Stimulated activated naive B cell treated with anti-CD40 and anti-IgM and Interleukin-4, amounts not matched to agents 10 μg/mL and 1 μg/mL and 100 μg/mL, for 72 hours (primary cell): ENCODE measurements around the gene ENOX1.
A peak's percentile ranks its signal among the peaks of the same experiment; 100 is the strongest.

ENCODE experiments used
- ATAC-seq, 2 donors: fragments of 150-1000 bp; cut with Tn5 transposase; replicated peaks; 2 replicates each; pipeline ENCODE4 v1.10.0; 2021; ENCODE audit warnings: moderate library complexity in 1 of 2
- DNase-seq: peaks from one replicate; pipeline ENCODE4 v3.0.0; 2021
- H3K27ac Mint-ChIP-seq: one replicate; pipeline ENCODE4 v1.8.0; 2022; ENCODE audit warnings: mild to moderate bottlenecking, mixed read lengths
- H3K27me3 Mint-ChIP-seq, 2 donors: one replicate each; pipeline ENCODE4 v1.8.0; 2022; ENCODE audit warnings: mixed read lengths in 2 of 2
- H3K36me3 Mint-ChIP-seq, 2 donors: one replicate each; pipeline ENCODE4 v1.8.0; 2022; ENCODE audit warnings: mixed read lengths in 2 of 2, mild to moderate bottlenecking in 1 of 2
- H3K4me1 Mint-ChIP-seq, 2 donors: one replicate each; pipeline ENCODE4 v1.8.0; 2022; ENCODE audit warnings: mixed read lengths in 2 of 2, mild to moderate bottlenecking in 1 of 2
- H3K4me3 Mint-ChIP-seq, 2 donors: one replicate each; pipeline ENCODE4 v1.8.0; 2022; ENCODE audit warnings: mild to moderate bottlenecking in 2 of 2, mixed read lengths in 2 of 2, moderate library complexity in 1 of 2
- H3K9me3 Mint-ChIP-seq, 2 donors: one replicate each; pipeline ENCODE4 v1.8.0; 2022; ENCODE audit warnings: mixed read lengths in 2 of 2, mild to moderate bottlenecking in 1 of 2

Gene ENOX1

DNA sequence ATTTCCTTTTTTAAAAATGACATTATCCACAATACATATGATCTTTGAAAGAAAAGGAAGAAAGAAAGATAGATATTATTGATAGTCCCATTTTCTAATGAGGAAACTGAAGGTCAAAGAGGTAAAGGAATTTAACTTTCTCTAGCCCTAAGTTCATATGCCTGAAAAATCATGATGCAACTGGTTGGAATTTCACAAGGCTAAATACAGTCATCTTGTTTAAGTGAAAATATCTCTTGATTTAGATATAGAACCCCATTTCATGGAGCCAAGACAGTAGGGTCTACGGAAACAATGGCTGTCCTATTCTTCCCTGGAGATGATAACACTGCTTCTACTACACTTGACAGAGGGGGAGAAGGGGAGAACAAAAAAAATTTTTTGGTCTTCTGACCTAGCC, 397.2 kb downstream of the ENOX1 start:
- ATAC-seq (no peak), DNase-seq (no peak)
- Mint-ChIP-seq H3K27me3 (peaks cover 0 to 3% of the 10 kb centered on the region in 2 donors), H3K4me1 (no peaks in the 10 kb centered on the region), H3K4me3 (no peak overlapping the region), H3K9me3 (no peaks in the 10 kb centered on the region), H3K36me3 (no peaks in the 10 kb centered on the region), H3K27ac (no peak overlapping the region)

DNA sequence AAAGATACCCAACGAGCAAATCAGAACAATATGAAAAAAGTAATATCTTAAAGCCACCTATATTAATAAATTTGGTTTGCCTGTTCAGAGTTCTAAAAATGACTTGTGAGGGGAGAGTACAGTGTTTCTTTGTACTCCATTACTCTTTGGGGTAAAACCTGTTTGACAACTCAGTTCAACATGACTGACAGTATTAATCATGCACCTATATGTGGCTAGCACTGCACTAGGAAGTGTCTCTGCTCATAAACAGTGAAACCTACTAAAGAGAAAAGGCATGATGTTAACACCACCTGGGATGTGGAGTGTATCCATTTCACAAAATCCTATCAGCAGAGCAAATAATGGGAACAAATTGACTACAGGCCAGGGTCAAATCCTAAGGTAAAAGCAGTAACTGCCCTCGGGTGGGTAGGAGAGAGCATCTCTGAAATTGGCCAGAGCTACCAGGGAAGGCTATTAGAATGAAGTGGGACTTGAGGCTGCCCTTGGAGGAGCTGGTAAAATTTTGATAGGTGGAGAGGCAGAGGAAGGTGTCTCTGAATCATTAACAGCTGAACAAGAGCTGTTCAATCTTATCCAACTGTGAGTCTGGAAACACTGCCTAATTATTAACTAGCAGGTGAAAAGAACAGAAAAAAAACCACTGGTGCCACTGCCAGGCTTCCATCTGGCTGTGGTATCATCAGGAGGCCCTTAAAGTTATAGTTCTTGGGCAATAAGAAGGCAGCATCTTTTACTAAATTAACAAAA, 398.3 kb downstream of the ENOX1 start:
- Mint-ChIP-seq H3K4me1 (no peaks in the 10 kb centered on the region), H3K9me3 (no peaks in the 10 kb centered on the region), H3K27ac (no peak overlapping the region), H3K4me3 (no peak overlapping the region), H3K36me3 (no peaks in the 10 kb centered on the region), H3K27me3 (peaks cover 0 to 3% of the 10 kb centered on the region in 2 donors)
- no peak for ATAC-seq
- DNase-seq, result no peak

DNA sequence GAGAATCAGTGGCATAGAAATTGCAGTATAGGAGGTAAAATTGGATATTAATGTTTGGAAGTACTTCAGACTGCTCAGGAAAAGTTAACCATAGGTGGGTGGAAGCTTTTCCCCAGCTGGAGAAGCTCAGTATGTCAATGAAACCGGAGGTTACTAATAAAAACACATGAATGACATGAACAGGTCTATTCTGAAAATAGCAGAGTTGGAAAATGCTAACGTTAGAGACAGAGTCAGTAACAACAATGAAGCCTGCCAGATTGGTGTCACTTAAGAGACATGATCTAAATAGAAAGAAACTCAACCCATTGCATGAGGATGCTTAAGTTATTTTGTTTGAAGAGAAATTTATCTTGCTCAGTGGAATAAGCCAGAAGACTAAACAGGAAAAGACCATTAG, 398.9 kb downstream of the ENOX1 start:
- Mint-ChIP-seq H3K36me3 (no peaks in the 10 kb centered on the region), H3K27me3 (peaks cover 0 to 3% of the 10 kb centered on the region in 2 donors), H3K9me3 (no peaks in the 10 kb centered on the region), H3K4me1 (no peaks in the 10 kb centered on the region), H3K4me3 (no peak overlapping the region), H3K27ac (no peak overlapping the region)
- no peak for ATAC-seq
- no peak for DNase-seq

DNA sequence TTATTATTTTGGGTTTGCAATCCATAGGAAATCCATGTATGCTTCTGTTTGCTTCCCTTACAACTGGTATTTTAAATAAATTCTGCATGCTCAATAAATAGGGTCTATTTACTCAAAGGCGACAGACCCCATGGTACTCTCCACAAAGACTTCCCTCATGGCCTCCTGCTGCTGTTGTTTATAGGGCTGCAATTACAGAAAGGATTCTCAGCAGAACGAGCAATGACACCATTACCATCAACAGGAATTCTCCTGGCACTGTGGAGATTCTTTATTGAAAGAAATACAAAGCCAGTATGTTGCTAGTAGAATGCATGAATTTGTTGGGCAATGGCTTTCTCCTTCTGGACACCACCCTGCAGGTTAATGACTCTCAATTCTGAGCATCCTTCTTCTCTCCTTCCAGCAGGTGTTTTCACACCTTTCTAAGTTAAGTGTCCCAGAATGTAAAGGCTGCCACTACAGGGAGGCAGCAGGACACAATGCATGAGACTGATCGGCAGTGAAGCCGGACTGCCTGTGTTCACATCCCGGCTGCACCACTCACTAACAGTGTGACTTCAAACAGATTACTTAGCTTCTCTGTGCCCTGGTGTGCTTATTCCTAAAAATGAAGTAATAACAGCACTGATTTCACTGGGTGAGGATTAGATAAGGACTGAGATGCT, 403.1 kb downstream of the ENOX1 start:
- H3K9me3 Mint-ChIP-seq, result peaks cover 10 to 12% of the 10 kb centered on the region in 2 donors
- no peak overlapping the region for H3K4me3 Mint-ChIP-seq
- H3K36me3 Mint-ChIP-seq, result peaks cover 0 to 3% of the 10 kb centered on the region in 2 donors

DNA sequence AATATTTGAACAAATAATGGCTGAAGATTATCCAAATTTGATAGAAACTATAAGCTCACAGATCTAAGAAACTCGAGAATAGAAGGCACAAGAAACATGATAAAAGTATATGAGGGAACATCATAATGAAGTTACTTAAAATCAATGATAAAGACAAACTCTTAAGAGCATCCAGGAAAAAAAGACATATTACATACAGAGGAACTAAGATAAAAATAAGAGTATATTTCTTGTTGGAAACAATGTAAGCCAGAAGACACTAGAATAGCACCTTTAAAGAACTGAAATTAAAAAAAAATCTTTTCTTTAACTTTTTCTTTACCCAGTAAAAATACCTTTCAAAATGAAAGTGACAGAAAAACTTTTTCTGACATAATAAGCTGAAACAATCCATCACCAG, 407.0 kb downstream of the ENOX1 start:
- no peak for DNase-seq

More for the DNA sequence above, 403.1 kb downstream of the ENOX1 start:
- Mint-ChIP-seq H3K27me3 (peaks cover 0 to 6% of the 10 kb centered on the region in 2 donors), H3K4me1 (no peaks in the 10 kb centered on the region), H3K27ac (no peak overlapping the region)
- ATAC-seq, result no peak
- DNase-seq, result no peak

DNA sequence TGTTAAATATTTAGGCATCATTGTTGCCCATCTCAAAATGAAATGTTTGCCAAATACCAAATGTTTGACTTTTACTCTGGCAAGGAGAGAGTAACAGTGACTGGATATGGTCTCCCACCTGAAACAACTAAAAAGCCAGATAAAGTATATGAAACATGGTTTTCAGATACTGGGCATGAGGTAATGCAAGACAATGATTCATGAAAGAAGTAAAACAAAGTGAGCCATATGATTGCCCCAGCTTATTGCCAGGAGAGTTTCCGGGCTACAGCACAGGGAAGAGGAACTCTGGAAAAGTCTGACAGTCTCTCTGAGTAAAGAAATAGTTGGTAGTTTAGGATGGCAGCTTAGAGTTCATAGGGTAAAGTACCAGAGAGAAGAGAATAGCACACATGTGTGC, 408.8 kb downstream of the ENOX1 start:
- Mint-ChIP-seq H3K4me3 (no peak overlapping the region), H3K36me3 (peaks cover 0 to 3% of the 10 kb centered on the region in 2 donors), H3K4me1 (no peaks in the 10 kb centered on the region), H3K9me3 (peaks cover 10 to 12% of the 10 kb centered on the region in 2 donors), H3K27me3 (peaks cover 0 to 3% of the 10 kb centered on the region in 2 donors), H3K27ac (no peak overlapping the region)
- DNase-seq (no peak), ATAC-seq (no peak)

More for the DNA sequence above, 407.0 kb downstream of the ENOX1 start:
- peaks cover 10 to 12% of the 10 kb centered on the region in 2 donors for H3K9me3 Mint-ChIP-seq
- H3K4me1 Mint-ChIP-seq, result no peaks in the 10 kb centered on the region
- H3K27me3 Mint-ChIP-seq, result peaks cover 0 to 3% of the 10 kb centered on the region in 2 donors
- H3K36me3 Mint-ChIP-seq, result peaks cover 0 to 3% of the 10 kb centered on the region in 2 donors
- no peak for ATAC-seq
- no peak overlapping the region for H3K4me3 Mint-ChIP-seq
- H3K27ac Mint-ChIP-seq, result no peak overlapping the region

DNA sequence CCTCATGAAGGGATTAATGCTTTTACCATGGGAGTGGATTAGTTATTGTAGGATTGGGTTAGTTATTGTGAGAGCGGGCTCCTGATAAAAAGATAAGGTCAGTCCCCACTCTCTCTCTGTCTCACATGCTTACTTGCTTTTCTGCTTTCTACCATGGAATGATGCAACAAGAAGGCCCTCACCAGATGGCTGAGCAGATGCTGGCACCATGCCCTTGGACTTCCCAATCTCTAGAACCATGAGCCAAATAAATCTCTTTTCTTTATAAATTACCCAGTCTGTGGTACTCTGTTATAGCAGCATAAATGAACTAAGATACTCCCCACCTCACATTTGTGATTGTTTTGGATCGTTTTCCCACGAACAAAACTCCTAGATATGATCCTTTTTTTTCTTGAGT, 409.6 kb downstream of the ENOX1 start:
- Mint-ChIP-seq H3K36me3 (peaks cover 0 to 3% of the 10 kb centered on the region in 2 donors), H3K9me3 (peaks cover 10 to 12% of the 10 kb centered on the region in 2 donors), H3K27me3 (peaks cover 0 to under 1% of the 10 kb centered on the region in 2 donors), H3K4me3 (no peak overlapping the region), H3K27ac (no peak overlapping the region), H3K4me1 (no peaks in the 10 kb centered on the region)
- DNase-seq (no peak), ATAC-seq (no peak)

DNA sequence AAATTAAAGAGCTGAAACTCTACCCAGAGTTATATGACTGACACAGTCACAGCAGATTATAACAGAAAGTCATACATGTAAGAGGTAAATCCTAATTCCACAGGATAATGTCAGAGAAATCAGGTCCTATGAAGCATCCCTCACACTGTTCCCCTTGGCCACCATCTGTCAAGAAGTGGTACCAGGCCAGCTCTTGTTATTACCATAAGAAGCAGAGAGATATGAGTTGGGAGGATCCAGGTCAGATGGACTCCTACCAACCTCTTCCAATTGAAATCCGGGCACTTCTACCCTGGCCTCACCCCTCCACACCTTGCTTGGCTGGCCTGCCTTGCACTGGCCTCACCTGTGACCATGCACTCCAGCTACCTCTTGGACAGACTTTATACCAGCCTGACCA, 410.2 kb downstream of the ENOX1 start:
- peaks cover 0 to 3% of the 10 kb centered on the region in 2 donors for H3K36me3 Mint-ChIP-seq
- ATAC-seq (no peak), DNase-seq (no peak)
- H3K9me3 Mint-ChIP-seq, result peaks cover 10 to 12% of the 10 kb centered on the region in 2 donors
- H3K4me1 Mint-ChIP-seq, result no peaks in the 10 kb centered on the region
- H3K27ac Mint-ChIP-seq, result no peak overlapping the region
- no peaks in the 10 kb centered on the region for H3K27me3 Mint-ChIP-seq
- no peak overlapping the region for H3K4me3 Mint-ChIP-seq

DNA sequence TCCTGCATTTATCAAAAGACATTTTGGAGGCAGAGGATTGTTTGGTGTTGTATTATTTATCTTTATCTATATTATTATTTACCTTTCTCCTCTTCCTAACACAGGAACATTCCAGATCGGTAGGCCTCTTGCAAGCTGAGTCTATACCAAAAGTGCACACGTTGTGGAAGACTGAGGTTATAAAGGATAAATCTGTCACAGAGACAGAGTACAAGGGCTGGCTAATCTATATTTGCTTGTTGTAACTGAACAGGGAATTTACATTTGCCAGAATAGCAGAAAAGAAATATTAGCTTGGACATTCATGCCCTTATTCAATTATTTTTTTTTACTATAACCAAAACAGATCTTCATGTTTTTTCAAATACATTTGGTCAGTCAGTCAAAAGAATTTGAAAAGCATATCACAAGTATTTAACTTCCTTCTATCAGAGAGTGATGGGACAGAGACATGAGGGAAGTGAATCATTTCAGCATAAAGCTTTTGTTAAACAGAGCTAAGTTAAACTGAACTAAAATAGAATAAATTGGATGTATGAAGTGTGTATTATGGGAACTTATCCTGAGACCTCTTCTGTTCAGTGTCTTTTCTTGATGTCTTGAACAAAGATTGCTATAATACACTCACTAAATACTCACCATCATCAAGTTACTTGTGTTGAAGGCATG, 410.8 kb downstream of the ENOX1 start:
- Mint-ChIP-seq H3K9me3 (peaks cover 10 to 12% of the 10 kb centered on the region in 2 donors), H3K27me3 (no peaks in the 10 kb centered on the region), H3K4me3 (no peak overlapping the region), H3K4me1 (no peaks in the 10 kb centered on the region), H3K36me3 (peaks cover 0 to 3% of the 10 kb centered on the region in 2 donors), H3K27ac (no peak overlapping the region)
- DNase-seq (no peak), ATAC-seq (no peak)

DNA sequence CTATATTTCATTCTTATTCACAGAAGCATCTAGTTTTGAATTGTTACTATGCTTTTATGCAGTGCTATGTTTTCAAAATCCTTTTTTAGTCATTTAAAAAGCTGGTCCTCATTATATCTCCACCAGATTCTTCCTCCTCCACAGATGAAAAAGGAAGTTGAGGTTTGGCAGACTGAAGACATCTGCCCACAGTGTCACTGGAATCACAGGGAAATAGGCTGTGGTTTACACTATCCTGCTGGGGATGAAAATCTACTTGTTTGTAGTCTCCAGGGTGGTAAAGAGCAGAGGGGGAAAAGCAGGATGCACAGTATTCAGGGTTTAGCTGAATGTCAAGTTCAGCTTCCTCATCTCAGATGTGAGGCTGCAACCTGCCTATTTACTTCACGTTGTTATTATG, 412.2 kb downstream of the ENOX1 start:
- no peak overlapping the region for H3K4me3 Mint-ChIP-seq
- peaks cover 0 to 2% of the 10 kb centered on the region in 2 donors for H3K36me3 Mint-ChIP-seq
- no peaks in the 10 kb centered on the region for H3K27me3 Mint-ChIP-seq
- ATAC-seq (no peak), DNase-seq (no peak)
- H3K9me3 Mint-ChIP-seq, result peaks cover 8 to 10% of the 10 kb centered on the region in 2 donors
- H3K4me1 Mint-ChIP-seq, result peaks cover 3% of the 10 kb centered on the region in 2 donors
- no peak overlapping the region for H3K27ac Mint-ChIP-seq

DNA sequence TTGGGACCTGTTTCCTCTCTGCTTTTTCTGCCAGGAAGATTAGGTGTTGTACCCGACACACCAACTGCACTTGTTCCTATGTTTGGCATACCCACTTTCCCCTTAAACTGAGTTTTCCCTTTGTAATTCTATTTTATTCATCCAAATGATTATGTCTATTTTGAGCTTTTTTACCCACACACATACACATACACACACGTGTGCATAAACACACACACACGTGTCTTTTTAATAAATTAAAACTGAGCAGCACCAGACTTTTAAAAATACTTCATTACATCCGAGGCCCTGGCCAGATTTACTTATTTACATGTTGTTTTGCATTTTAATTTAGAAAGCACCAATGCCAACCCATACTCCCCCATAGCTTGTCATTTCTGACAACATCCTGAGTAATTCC, 413.4 kb downstream of the ENOX1 start:
- no peak for ATAC-seq
- H3K4me1 Mint-ChIP-seq, result peaks cover 6 to 11% of the 10 kb centered on the region in 2 donors
- no peaks in the 10 kb centered on the region for H3K9me3 Mint-ChIP-seq
- no peaks in the 10 kb centered on the region for H3K27me3 Mint-ChIP-seq
- no peak overlapping the region for H3K27ac Mint-ChIP-seq
- no peaks in the 10 kb centered on the region for H3K36me3 Mint-ChIP-seq
- no peak for DNase-seq
- no peak overlapping the region for H3K4me3 Mint-ChIP-seq

DNA sequence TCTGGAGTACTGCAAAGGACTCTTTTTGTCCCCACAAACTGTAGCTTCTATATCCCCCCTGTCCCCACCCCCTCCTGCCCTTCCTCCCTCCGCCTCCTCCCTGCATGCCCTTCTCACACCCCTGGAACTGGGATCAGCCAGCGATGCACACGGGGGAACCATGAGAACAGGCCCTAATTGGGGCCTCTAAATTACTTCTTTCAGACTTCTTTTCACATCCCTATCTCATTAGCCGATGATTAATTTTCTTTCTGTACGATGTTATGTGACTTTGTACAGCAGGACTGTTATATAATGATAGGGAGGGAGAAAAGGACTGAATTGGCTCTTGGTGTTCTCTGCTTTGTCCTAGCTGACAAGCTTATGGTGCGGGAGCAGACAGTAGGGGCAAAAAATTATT, 415.9 kb downstream of the ENOX1 start:
- no peaks in the 10 kb centered on the region for H3K9me3 Mint-ChIP-seq
- no peak for DNase-seq
- no peak overlapping the region for H3K27ac Mint-ChIP-seq
- H3K27me3 Mint-ChIP-seq, result no peaks in the 10 kb centered on the region
- no peaks in the 10 kb centered on the region for H3K36me3 Mint-ChIP-seq
- no peak for ATAC-seq
- H3K4me1 Mint-ChIP-seq, result peaks cover 9 to 15% of the 10 kb centered on the region in 2 donors
- H3K4me3 Mint-ChIP-seq, result no peak overlapping the region

DNA sequence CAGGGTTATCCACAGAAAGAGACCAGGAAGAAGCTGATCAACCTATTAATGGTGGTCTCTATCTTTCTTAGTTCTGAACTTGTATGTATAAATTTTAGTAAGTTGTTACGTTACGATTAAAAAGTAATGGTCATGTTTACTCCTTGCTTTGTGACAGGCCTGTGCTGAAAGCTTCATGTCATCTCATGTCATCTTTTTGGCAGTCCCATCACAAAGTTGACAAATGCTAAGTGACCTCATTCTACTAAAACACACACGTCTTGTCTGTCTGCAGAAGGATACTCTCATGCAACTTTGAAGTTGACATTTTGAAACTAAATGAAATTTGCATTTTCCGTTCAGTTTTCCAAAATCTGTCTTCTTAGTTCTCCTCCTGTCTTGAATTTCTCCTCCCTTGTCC, 417.5 kb downstream of the ENOX1 start:
- H3K27ac Mint-ChIP-seq, result no peak overlapping the region
- no peaks in the 10 kb centered on the region for H3K9me3 Mint-ChIP-seq
- H3K4me1 Mint-ChIP-seq, result peaks cover 9 to 15% of the 10 kb centered on the region in 2 donors
- DNase-seq, result no peak
- H3K36me3 Mint-ChIP-seq, result no peaks in the 10 kb centered on the region
- no peak overlapping the region for H3K4me3 Mint-ChIP-seq
- ATAC-seq, result no peak
- no peaks in the 10 kb centered on the region for H3K27me3 Mint-ChIP-seq

DNA sequence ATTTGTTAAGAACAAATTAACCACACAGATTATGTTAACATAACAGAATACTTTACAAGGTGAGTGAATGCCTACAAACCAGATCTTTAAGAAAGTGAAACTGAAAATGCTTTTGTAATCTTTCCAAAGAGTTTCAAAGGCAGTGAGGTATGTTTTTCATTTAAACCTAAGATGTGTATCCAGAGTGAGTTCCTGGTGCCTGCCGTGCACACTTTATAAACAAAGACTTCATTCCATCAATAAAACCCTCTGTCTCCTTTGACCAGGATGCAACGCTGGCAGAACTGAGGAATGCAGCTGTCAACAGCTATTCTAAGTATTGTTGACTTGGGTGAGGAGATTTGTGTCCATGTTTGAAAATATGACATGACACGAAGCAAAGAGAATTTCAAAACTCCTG, 418.8 kb downstream of the ENOX1 start:
- H3K27ac Mint-ChIP-seq, result no peak overlapping the region
- H3K36me3 Mint-ChIP-seq, result no peaks in the 10 kb centered on the region
- H3K4me3 Mint-ChIP-seq, result peak overlapping the region in 1 of 2 donors; percentile 33
- H3K4me1 Mint-ChIP-seq, result peaks cover 9 to 15% of the 10 kb centered on the region in 2 donors
- no peaks in the 10 kb centered on the region for H3K27me3 Mint-ChIP-seq
- no peak for DNase-seq
- H3K9me3 Mint-ChIP-seq, result no peaks in the 10 kb centered on the region
- ATAC-seq, result no peak

DNA sequence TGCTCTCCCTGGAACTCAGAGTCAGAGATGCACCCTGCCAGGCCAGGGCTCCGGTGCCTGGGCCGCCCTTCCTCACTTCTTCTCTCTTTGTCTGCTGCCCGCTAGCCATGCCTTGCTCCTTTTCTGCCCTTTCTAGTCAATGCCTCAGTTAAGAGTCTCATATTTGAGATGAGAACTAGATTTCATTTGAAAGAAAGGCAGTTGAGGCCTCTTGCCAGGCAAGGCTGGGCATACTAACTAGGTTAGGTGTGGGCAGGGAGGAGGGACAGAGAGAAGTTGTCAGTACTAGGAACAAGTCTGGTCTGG, 421.8 kb downstream of the ENOX1 start:
- peaks cover 9 to 15% of the 10 kb centered on the region in 2 donors for H3K4me1 Mint-ChIP-seq
- no peaks in the 10 kb centered on the region for H3K9me3 Mint-ChIP-seq
- H3K27me3 Mint-ChIP-seq, result no peaks in the 10 kb centered on the region
- no peak for DNase-seq
- no peak overlapping the region for H3K27ac Mint-ChIP-seq
- no peaks in the 10 kb centered on the region for H3K36me3 Mint-ChIP-seq
- H3K4me3 Mint-ChIP-seq, result no peak overlapping the region
- no peak for ATAC-seq
